ENCODE data around the gene LRRC70. TPM values are rescaled to one million over a fixed set of nuclear protein-coding genes. Genes with fewer than 3 reads are reported as not detected.

Gene LRRC70, protein sequence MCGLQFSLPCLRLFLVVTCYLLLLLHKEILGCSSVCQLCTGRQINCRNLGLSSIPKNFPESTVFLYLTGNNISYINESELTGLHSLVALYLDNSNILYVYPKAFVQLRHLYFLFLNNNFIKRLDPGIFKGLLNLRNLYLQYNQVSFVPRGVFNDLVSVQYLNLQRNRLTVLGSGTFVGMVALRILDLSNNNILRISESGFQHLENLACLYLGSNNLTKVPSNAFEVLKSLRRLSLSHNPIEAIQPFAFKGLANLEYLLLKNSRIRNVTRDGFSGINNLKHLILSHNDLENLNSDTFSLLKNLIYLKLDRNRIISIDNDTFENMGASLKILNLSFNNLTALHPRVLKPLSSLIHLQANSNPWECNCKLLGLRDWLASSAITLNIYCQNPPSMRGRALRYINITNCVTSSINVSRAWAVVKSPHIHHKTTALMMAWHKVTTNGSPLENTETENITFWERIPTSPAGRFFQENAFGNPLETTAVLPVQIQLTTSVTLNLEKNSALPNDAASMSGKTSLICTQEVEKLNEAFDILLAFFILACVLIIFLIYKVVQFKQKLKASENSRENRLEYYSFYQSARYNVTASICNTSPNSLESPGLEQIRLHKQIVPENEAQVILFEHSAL
- total RNA-seq: 1.0 and 3.0 TPM in 2 replicates
- 0.30 and 1.2 TPM in 2 replicates for polyA plus RNA-seq

DNA sequence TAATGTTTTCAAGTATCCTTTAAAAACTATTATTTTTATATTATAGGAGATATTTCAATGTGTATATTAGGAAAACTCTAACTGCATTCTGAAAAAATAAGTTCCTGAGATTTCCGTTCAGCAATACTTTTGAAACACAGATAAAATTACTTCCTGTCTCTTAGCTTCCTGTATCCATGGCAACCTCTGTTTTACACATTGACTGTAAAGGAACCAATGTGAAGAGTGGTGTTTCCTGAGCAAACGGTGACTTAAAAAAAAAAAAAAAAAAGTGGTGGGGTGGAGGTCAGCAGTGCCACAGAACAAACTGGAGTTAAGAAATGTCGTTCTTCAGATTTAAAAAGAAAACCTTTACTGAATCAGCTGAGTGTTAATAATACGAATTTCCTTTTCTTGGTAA, at the start of gene LRRC70:
TSS of gene LRRC70 (plus strand) at position 280 of the 400 bp plus-strand sequence. CDS start 620 bp downstream, outside the sequence.
- Histone ChIP-seq H3K9me2 (replicated peaks; ENCODE audit: insufficient read depth) (no peaks in the 10 kb centered on the region), H3K4me2 (peak within 1 kb of the TSS; percentile 18), H3K79me2 (no peaks in the 10 kb centered on the region), H3K4me1 (ENCODE audit: insufficient read depth) (peaks cover 2% of the 10 kb centered on the region), H4K20me1 (ENCODE audit: insufficient read depth, poor library complexity, severe bottlenecking) (no peaks in the 10 kb centered on the region), H3K4me3 (no peak within 1 kb of the TSS), H2AFZ (no peak within 1 kb of the TSS), H3K27me3 (no peaks in the 10 kb centered on the region), H3K27ac (no peak within 1 kb of the TSS), H3K9me3 (ENCODE audit: low read depth) (no peaks in the 10 kb centered on the region), H3K36me3 (replicated peaks; ENCODE audit: insufficient read depth, low read depth) (no peaks in the 10 kb centered on the region)
- DNase-seq (ENCODE audit: low spot score): peak; percentile 55
- TF ChIP-seq, protein P1, sequence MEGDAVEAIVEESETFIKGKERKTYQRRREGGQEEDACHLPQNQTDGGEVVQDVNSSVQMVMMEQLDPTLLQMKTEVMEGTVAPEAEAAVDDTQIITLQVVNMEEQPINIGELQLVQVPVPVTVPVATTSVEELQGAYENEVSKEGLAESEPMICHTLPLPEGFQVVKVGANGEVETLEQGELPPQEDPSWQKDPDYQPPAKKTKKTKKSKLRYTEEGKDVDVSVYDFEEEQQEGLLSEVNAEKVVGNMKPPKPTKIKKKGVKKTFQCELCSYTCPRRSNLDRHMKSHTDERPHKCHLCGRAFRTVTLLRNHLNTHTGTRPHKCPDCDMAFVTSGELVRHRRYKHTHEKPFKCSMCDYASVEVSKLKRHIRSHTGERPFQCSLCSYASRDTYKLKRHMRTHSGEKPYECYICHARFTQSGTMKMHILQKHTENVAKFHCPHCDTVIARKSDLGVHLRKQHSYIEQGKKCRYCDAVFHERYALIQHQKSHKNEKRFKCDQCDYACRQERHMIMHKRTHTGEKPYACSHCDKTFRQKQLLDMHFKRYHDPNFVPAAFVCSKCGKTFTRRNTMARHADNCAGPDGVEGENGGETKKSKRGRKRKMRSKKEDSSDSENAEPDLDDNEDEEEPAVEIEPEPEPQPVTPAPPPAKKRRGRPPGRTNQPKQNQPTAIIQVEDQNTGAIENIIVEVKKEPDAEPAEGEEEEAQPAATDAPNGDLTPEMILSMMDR (IDR thresholded peaks at IDR 0.05; ENCODE audit: poor library complexity): no peak
- no peak for TF ChIP-seq EZH2 (IDR thresholded peaks at IDR 0.05; ENCODE audit: borderline replicate concordance)
- TF ChIP-seq EZH2phosphoT487 (IDR thresholded peaks at IDR 0.05; ENCODE audit: low read depth, severe bottlenecking, unreplicated experiment): no peak
- WGBS (ENCODE audit: low lambda C conversion rate, missing lambda C conversion rate): 46% methylated on average over 4 of the region's 4 CpGs

DNA sequence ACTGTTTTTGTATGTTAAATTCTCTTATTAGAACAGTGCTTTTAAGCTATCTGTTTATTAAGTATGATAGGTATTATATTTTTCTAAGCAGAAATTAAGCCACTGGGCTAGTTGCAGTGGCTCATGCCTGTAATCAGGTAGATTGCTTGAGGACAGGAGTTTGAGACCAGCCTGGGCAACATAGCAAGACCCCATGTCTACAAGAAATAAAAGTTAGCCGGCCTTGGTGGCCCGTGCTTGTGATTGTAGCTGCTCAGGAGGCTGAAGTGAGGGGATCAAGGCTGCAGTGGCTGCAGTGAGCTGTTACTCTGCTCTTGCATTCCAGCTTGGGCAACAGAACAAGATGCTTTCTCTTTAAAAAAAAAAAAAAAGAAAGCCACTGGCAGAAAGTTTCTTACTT, 45.0 kb upstream of the LRRC70 start:
- H3K9me2 ChIP-seq (replicated peaks; ENCODE audit: insufficient read depth): no peaks in the 10 kb centered on the region
- H3K27me3 ChIP-seq: no peaks in the 10 kb centered on the region
- no peaks in the 10 kb centered on the region for H4K20me1 ChIP-seq (ENCODE audit: insufficient read depth, poor library complexity, severe bottlenecking)
- H3K27ac ChIP-seq: no peak overlapping the region
- no peak for DNase-seq (ENCODE audit: low spot score)
- no peaks in the 10 kb centered on the region for H3K4me1 ChIP-seq (ENCODE audit: insufficient read depth)
- H3K36me3 ChIP-seq (replicated peaks; ENCODE audit: insufficient read depth, low read depth): no peaks in the 10 kb centered on the region
- no peak for TF ChIP-seq EZH2 (IDR thresholded peaks at IDR 0.05; ENCODE audit: borderline replicate concordance)
- TF ChIP-seq, protein P1 (IDR thresholded peaks at IDR 0.05; ENCODE audit: poor library complexity): no peak
- no peak for TF ChIP-seq EZH2phosphoT487 (IDR thresholded peaks at IDR 0.05; ENCODE audit: low read depth, severe bottlenecking, unreplicated experiment)
- H3K9me3 ChIP-seq (ENCODE audit: low read depth): no peaks in the 10 kb centered on the region
- H2AFZ ChIP-seq: no peak overlapping the region
- no peak overlapping the region for H3K4me3 ChIP-seq
- H3K79me2 ChIP-seq: no peaks in the 10 kb centered on the region
- H3K4me2 ChIP-seq: no peak overlapping the region
- 88% methylated on average over 2 of the region's 2 CpGs for WGBS (ENCODE audit: low lambda C conversion rate, missing lambda C conversion rate)

DNA sequence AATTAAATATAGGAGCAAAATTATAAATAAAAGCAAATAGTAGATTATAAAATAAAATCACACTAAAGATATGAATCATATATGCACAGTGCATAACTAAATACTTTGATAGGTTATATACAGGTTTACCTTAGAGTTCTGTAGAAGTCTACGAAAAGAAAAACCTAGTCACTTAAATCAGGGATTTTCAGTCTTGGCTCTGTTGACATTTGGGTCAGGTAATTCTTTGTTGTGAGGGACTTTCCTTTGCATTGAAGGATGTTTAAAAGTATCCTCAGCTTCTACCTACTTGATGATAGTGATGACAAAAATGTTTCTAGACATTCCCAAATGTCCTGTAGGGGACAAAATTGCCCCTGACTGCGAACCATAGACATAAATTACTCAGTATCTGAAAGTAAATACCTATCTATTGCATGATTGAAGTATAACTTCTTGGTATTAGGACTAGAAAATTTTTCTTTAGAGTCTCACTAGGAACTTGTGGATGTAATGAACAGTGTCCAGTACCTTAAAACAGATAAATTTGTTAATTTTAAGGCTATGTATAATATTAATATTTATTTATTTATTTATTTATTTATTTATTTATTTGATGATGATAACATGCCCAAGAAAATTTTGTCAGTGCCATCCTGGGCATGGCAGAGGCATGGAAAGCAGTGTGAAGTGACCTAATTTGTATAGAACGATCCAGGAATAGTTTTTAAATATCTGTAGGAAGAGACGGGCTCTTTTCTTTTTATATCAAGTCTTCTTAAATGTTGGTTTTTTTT, 44.0 kb upstream of the LRRC70 start:
- 79% methylated on average over 4 of the region's 4 CpGs for WGBS (ENCODE audit: low lambda C conversion rate, missing lambda C conversion rate)
- no peak for TF ChIP-seq EZH2phosphoT487 (IDR thresholded peaks at IDR 0.05; ENCODE audit: low read depth, severe bottlenecking, unreplicated experiment)
- TF ChIP-seq EZH2 (IDR thresholded peaks at IDR 0.05; ENCODE audit: borderline replicate concordance): no peak
- TF ChIP-seq, protein P1 (IDR thresholded peaks at IDR 0.05; ENCODE audit: poor library complexity): no peak
- DNase-seq (ENCODE audit: low spot score): no peak
- Histone ChIP-seq H3K79me2 (no peaks in the 10 kb centered on the region), H3K4me1 (ENCODE audit: insufficient read depth) (no peaks in the 10 kb centered on the region), H3K4me3 (no peak overlapping the region), H3K4me2 (no peak overlapping the region), H3K27ac (no peak overlapping the region), H2AFZ (no peak overlapping the region), H3K9me2 (replicated peaks; ENCODE audit: insufficient read depth) (no peaks in the 10 kb centered on the region), H4K20me1 (ENCODE audit: insufficient read depth, poor library complexity, severe bottlenecking) (no peaks in the 10 kb centered on the region), H3K36me3 (replicated peaks; ENCODE audit: insufficient read depth, low read depth) (no peaks in the 10 kb centered on the region), H3K9me3 (ENCODE audit: low read depth) (no peaks in the 10 kb centered on the region), H3K27me3 (no peaks in the 10 kb centered on the region)
